H4 (cell line): ENCODE data around the gene NACA2. TPM values are rescaled to one million over a fixed set of nuclear protein-coding genes. Genes with fewer than 3 reads are reported as not detected.

Experiments
- DNase-seq: peaks from one replicate; pipeline ENCODE4 v3.0.0-alpha.2; 2015; ENCODE audit warnings: low spot score
- total RNA-seq: library from RNA; depleted of rRNA; stranded (reverse); fragments of >200 nt; shearing (Covaris generic); gene quantifications from 2 replicates; pipeline ENCODE4 v1.2.3, GENCODE V29; 2014; rRNA removed

NACA2 gene
- total RNA-seq, 1 experiment from 2014 or later, result not detected

DNA sequence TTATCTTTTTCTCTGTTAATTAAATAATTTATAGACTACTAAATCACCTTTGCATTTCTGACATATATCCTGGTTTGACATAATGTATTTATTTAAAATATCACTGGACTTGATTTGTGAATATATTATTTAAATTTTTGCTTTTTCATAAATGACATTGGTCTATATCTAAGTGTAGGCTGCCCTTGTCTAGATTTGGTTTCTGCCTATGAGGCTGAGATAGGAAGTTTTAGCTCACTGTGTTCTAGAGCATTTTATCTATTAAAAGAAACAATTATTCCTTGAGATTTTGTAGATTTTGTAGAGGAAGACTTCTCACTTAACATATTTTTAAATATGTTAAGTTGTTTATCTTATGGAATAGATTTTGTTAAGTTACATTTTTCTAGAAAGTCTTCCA, 43.9 kb downstream of the NACA2 start:
- DNase-seq, result no peak

- DNase-seq, result no peak
These were observed 45.6 kb downstream of the NACA2 start for GRCh38 chr17:61545335-61545938.

DNA sequence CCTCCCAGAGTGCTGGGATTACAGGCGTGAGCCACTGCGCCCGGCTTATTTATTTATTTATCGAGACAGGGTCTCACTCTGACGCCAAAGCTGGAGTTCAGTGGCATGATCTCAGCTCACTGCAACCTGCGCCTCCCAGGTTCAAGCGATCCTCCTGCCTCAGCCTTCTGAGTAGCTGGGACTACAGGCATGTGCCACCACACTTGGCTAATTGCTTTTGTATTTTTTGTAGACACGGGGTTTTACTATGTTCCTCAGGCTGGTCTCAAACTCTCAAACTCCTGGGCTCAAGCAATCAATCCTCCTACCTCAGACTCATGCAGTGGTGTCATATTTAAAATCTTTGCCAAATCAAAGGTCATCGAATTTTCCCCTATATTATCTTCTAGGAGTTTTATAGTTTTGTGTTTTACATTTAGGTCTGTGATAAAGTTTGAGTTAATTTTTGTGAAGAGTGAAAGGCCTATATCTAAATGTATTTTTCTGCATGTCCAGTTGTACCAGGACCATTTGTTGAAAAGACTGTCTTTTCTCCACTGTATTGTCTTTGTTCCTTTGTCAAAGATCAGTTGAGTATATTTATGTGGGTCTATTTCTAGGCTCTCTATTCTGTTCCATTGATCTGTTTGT, 47.1 kb downstream of the NACA2 start:
- no peak for DNase-seq

DNA sequence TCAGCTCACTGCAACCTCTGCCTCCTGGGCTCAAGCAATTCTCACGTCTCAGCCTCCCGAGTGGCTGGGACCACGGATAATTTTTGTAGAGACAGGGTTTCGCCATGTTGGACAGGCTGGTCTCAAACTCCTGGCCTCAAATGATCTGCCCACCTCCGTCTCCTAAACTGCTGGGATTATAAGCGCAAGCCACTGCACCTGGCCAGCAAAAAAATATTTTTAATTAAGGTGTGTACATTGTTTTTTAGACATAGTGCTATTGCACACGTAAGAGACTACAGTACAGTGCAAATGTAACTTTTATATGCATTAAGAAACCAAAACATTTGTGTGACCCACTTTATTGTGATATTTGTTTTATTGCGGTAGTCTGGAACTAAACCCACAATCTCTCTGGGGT, 49.0 kb downstream of the NACA2 start:
- no peak for DNase-seq

GRCh38 chr17:61540874-61541273, 50.1 kb downstream of the NACA2 start:
- DNase-seq, result no peak

Other genes with a start within 250 kb of the NACA2 start
- 0.95 and 1.5 TPM in 2 replicates for gene TBX2, start 191.4 kb downstream of the NACA2 start, total RNA-seq
- gene TBX4, start 138.8 kb downstream of the NACA2 start, total RNA-seq, result not detected in 2 replicates